ENCODE results near the gene TBX3. TPM values are rescaled to one million over a fixed set of nuclear protein-coding genes. Genes with fewer than 3 reads are reported as not detected.

TBX3 gene
- total RNA-seq, 5 donors from 2014 or later (not counting 1 experiment from before 2014, with no cell fraction given) = 0.26 to 0.44 (median 0.41) TPM; not detected in 2

DNA sequence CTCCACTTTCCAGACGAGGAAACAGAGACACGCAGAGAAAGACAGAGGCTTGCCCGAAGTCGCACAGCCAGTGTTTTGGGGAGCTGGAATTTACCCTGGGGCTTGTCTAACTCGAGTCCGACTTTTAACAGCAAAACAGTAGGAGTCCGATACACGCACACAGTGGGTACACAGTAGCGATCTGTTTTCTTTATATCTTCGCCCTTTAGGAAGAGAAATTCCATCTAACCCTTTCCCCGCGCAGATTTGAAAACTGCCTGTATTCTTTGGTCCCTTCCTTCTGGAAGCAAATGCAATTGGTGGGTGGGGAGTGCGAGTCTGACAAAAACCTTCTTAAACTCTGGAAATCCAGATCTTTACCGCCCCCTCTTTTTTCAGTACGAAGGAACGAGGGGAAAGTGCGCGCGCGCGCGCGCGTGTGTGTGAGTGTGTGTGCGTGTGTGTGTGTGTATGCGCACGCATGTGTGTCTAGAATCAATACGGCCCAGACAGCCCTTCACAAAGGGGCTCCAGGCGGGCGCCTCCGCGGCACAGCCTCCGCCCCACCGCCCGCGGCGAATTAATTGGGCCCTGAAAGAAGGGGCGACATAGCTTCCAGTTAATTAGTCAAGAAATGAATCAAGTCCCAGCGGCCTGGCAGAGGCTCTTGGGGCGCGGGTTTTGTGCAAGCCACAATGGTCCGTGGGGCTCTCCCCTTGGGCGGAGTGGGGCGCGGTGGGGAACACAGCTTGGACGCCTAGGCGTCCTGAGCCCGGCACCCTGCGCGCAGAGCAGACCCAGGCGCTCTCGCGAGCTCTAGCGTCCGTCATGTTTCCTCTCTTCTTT is 14.0 kb upstream of the TBX3 start:
- CTCF ChIA-PET = interaction anchor here in 1 of 2 donors (0.6 kb wide), 1 partner anchor 33 kb away, joined by 9 read pairs; no protein-coding TSS in a partner anchor
- no peaks in the 10 kb centered on the region for H3K9me3 Mint-ChIP-seq
- H3K4me1 Mint-ChIP-seq = no peaks in the 10 kb centered on the region
- H3K27me3 Mint-ChIP-seq = peaks cover 79 to 94% of the 10 kb centered on the region in 2 donors
- Histone ChIP-seq H3K27me3 (replicated peaks in 1 of 2; ENCODE audit: control insufficient read depth in 2 of 2, extremely low read depth in 1 of 2, insufficient read depth in 2 of 2, low read length in 1 of 2) (peaks cover 27 to 74% of the 10 kb centered on the region in 2 experiments), H3K36me3 (ENCODE audit: control insufficient read depth in 2 of 2, extremely low read depth in 1 of 2, insufficient read depth in 1 of 2, low read length in 1 of 2) (no peaks in the 10 kb centered on the region), H3K27ac (ENCODE audit: low read length) (no peak overlapping the region), H3K4me3 (ENCODE audit: control insufficient read depth in 1 of 2, extremely low read depth in 1 of 2, low read length in 1 of 2) (no peak overlapping the region), H3K4me1 (ENCODE audit: control insufficient read depth in 1 of 2, extremely low read depth in 1 of 2, insufficient read depth in 2 of 2, low read length in 2 of 2) (no peaks in the 10 kb centered on the region), H3K9me3 (no peaks in the 10 kb centered on the region)
- 9% methylated on average over 34 of the region's 55 CpGs for WGBS (ENCODE audit: insufficient coverage)
- H3K36me3 Mint-ChIP-seq = no peaks in the 10 kb centered on the region
- POLR2A ChIA-PET = no interaction called here
- ATAC-seq (replicated peaks in 1 of 4) = no peak
- no peak overlapping the region for H3K27ac Mint-ChIP-seq
- DNase-seq = no peak
- no peak overlapping the region for H3K4me3 Mint-ChIP-seq

DNA sequence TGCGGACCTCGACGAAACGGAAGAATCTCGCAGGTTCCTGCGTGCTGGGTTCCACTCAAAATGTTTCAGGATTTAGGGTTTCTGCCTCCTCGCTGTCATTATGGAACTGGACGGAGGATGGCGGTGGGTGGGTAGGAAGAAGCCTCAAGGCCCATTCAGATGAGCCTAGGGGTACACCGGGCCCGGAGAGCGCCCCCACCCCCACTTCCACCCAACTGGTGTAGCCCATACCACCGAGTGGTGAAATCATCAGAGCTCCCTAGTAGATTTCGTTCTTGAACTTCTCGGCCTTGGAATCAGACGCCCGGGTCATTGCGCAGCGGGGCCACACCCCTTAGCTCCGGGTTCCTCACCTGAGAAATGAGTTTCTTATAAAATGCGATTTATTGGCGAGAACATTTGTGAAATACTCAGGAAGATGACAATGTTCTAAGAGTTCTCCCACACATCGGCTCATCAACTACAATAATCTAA is 13.3 kb upstream of the TBX3 start:
- CTCF ChIA-PET = no interaction called here

DNA sequence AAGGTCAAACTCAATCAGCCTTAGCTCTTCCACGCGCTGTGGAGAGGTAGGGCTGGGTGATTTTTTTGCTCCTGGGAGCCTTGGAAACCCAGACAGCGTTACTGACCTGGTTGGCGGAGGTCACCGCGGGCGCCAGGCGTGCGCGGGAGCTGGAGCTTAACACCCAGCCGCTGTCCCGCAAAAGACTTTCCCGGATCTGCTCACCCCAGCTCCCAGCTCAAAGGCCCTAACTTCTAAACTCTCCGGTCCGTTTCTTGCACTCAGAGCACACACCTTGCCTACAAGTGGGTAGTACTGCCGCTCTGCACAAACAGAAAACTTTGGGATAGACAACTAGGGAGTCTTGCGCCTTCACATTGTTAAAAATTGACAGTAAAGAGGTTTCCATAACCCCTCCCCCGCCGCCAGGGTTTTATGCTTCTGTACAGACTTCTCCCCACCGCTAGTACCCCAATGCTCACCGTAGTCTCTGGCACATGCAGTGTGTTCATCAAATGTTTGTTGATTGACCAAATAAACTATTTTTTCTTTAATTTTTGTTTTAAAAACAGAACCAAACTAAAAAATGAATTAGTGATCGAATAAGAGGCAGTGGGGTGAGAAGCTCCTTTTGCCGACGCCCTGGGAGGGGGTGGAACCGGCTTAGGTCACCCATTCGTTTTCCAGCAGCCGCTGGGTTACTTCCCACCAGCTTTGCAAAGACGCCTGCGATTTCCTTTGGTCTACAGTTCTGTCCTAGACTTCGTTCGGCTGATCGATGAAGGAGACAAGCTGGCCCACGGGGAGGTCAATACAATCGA is 12.7 kb upstream of the TBX3 start:
- no peak for DNase-seq
- Mint-ChIP-seq H3K4me3 (no peak overlapping the region), H3K27ac (no peak overlapping the region), H3K9me3 (no peaks in the 10 kb centered on the region), H3K4me1 (peaks cover 0 to 2% (median 0%) of the 10 kb centered on the region in 3 donors), H3K27me3 (peaks cover 68 to 91% of the 10 kb centered on the region in 2 donors), H3K36me3 (no peaks in the 10 kb centered on the region)
- peaks cover 25 to 75% of the 10 kb centered on the region in 2 experiments for H3K27me3 ChIP-seq (replicated peaks in 1 of 2; ENCODE audit: control insufficient read depth in 2 of 2, extremely low read depth in 1 of 2, insufficient read depth in 2 of 2, low read length in 1 of 2)
- H3K4me1 ChIP-seq (ENCODE audit: control insufficient read depth in 1 of 2, extremely low read depth in 1 of 2, insufficient read depth in 2 of 2, low read length in 2 of 2) = peaks cover 0 to 5% of the 10 kb centered on the region in 2 experiments
- H3K36me3 ChIP-seq (ENCODE audit: control insufficient read depth in 2 of 2, extremely low read depth in 1 of 2, insufficient read depth in 1 of 2, low read length in 1 of 2) = no peaks in the 10 kb centered on the region
- H3K9me3 ChIP-seq = no peaks in the 10 kb centered on the region
- H3K4me3 ChIP-seq (ENCODE audit: control insufficient read depth in 1 of 2, extremely low read depth in 1 of 2, low read length in 1 of 2) = no peak overlapping the region
- ChIA-PET CTCF (no interaction called here), POLR2A (no interaction called here)
- no peak for ATAC-seq (replicated peaks in 1 of 4)
- H3K27ac ChIP-seq (ENCODE audit: low read length) = no peak overlapping the region
- 9% methylated on average over 25 of the region's 34 CpGs for WGBS (ENCODE audit: insufficient coverage)

More for the DNA sequence above, 13.3 kb upstream of the TBX3 start:
- Histone ChIP-seq H3K9me3 (no peaks in the 10 kb centered on the region), H3K27ac (ENCODE audit: low read length) (no peak overlapping the region), H3K27me3 (replicated peaks in 1 of 2; ENCODE audit: control insufficient read depth in 2 of 2, extremely low read depth in 1 of 2, insufficient read depth in 2 of 2, low read length in 1 of 2) (peaks cover 26 to 75% of the 10 kb centered on the region in 2 experiments), H3K4me1 (ENCODE audit: control insufficient read depth in 1 of 2, extremely low read depth in 1 of 2, insufficient read depth in 2 of 2, low read length in 2 of 2) (peaks cover 0 to 3% of the 10 kb centered on the region in 2 experiments), H3K4me3 (ENCODE audit: control insufficient read depth in 1 of 2, extremely low read depth in 1 of 2, low read length in 1 of 2) (no peak overlapping the region), H3K36me3 (ENCODE audit: control insufficient read depth in 2 of 2, extremely low read depth in 1 of 2, insufficient read depth in 1 of 2, low read length in 1 of 2) (no peaks in the 10 kb centered on the region)
- no peaks in the 10 kb centered on the region for H3K36me3 Mint-ChIP-seq
- no peak overlapping the region for H3K4me3 Mint-ChIP-seq
- DNase-seq (no peak), ATAC-seq (replicated peaks in 1 of 4) (no peak)
- H3K9me3 Mint-ChIP-seq = no peaks in the 10 kb centered on the region
- WGBS (ENCODE audit: insufficient coverage) = 10% methylated on average over 5 of the region's 23 CpGs
- peaks cover 0 to 2% (median 0%) of the 10 kb centered on the region in 3 donors for H3K4me1 Mint-ChIP-seq
- no peak overlapping the region for H3K27ac Mint-ChIP-seq
- H3K27me3 Mint-ChIP-seq = peaks cover 74 to 93% of the 10 kb centered on the region in 2 donors
- POLR2A ChIA-PET = no interaction called here

DNA sequence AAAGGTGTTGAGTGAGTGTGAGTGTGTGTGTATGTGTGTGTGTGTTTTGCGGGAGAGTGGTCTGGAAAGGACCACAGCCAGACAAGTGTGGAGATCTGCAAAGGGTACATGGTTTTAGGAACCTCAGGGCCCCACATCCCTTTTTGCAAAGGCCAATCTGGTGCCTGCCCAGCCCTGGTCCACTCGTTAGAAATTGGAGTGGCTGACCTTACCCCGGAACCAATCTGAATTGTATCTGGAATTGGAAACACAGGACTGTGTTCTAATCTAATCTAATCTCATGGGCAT is 11.3 kb upstream of the TBX3 start:
- H3K27me3 ChIP-seq (replicated peaks in 1 of 2; ENCODE audit: control insufficient read depth in 2 of 2, extremely low read depth in 1 of 2, insufficient read depth in 2 of 2, low read length in 1 of 2) = peaks cover 31 to 78% of the 10 kb centered on the region in 2 experiments
- Mint-ChIP-seq H3K27me3 (peaks cover 68 to 92% of the 10 kb centered on the region in 2 donors), H3K4me3 (no peak overlapping the region), H3K9me3 (no peaks in the 10 kb centered on the region), H3K4me1 (peaks cover 0 to 2% (median 0%) of the 10 kb centered on the region in 3 donors), H3K36me3 (no peaks in the 10 kb centered on the region), H3K27ac (no peak overlapping the region)
- WGBS (ENCODE audit: insufficient coverage) = 20% methylated on average over 2 of the region's 3 CpGs
- ChIA-PET CTCF (no interaction called here), POLR2A (no interaction called here)
- DNase-seq (no peak), ATAC-seq (replicated peaks in 1 of 4) (no peak)
- H3K4me1 ChIP-seq (ENCODE audit: control insufficient read depth in 1 of 2, extremely low read depth in 1 of 2, insufficient read depth in 2 of 2, low read length in 2 of 2) = peaks cover 0 to 5% of the 10 kb centered on the region in 2 experiments
- no peak overlapping the region for H3K27ac ChIP-seq (ENCODE audit: low read length)
- H3K9me3 ChIP-seq = no peaks in the 10 kb centered on the region
- no peak overlapping the region for H3K4me3 ChIP-seq (ENCODE audit: control insufficient read depth in 1 of 2, extremely low read depth in 1 of 2, low read length in 1 of 2)
- H3K36me3 ChIP-seq (ENCODE audit: control insufficient read depth in 2 of 2, extremely low read depth in 1 of 2, insufficient read depth in 1 of 2, low read length in 1 of 2) = no peaks in the 10 kb centered on the region

DNA sequence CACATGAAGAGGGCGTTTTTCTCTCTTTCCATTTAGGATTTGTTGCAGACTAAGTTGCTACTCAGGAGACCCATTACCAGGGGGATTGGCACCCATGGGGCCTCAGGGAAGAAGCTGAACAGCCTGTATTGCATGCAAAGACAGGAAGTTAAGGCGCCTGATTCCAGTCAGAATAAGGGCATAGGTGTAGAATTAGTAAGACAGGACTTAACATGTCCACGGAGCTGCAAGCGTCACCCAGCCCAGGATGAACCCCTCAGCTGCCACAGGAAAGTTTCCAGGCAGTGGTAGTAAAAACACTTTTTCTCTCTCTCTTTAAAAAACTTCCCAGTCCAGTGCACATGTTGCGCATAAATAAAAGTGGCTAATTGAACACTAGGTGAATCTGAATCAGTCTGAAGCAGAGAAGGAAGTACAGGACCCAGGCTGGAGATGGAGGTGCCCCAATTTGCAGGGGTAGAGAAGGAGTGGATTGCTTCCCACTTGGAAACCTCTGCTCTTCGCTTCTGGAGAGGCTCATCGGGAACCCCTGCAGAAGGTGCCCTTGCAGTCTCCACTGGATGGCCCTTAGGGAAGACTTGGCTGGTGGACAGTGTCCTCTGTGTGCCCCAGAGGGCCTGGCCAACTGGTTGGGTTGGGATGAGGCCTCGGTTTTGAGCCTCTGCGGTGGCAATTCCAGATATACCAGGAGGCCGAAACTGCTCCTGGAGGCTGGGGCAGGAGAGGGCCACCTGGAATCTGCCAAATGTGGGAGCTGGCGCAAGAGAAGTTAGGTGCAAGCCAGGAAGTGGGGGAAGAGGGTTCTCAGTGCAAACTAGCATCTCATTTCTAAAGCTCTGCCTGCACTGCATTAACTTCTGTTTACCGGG is 10.7 kb upstream of the TBX3 start:
- H3K27ac ChIP-seq (ENCODE audit: low read length) = no peak overlapping the region
- no peaks in the 10 kb centered on the region for H3K9me3 Mint-ChIP-seq
- peaks cover 0 to 2% (median 0%) of the 10 kb centered on the region in 3 donors for H3K4me1 Mint-ChIP-seq
- H3K9me3 ChIP-seq = no peaks in the 10 kb centered on the region
- peaks cover 34 to 73% of the 10 kb centered on the region in 2 experiments for H3K27me3 ChIP-seq (replicated peaks in 1 of 2; ENCODE audit: control insufficient read depth in 2 of 2, extremely low read depth in 1 of 2, insufficient read depth in 2 of 2, low read length in 1 of 2)
- ChIA-PET CTCF (no interaction called here), POLR2A (interaction anchor here in 1 of 2 donors (0.5 kb wide), 1 partner anchor 14 kb away, joined by 4 read pairs; no protein-coding TSS in a partner anchor)
- H3K27ac Mint-ChIP-seq = no peak overlapping the region
- no peak overlapping the region for H3K4me3 ChIP-seq (ENCODE audit: control insufficient read depth in 1 of 2, extremely low read depth in 1 of 2, low read length in 1 of 2)
- no peak overlapping the region for H3K4me3 Mint-ChIP-seq
- H3K27me3 Mint-ChIP-seq = peaks cover 67 to 92% of the 10 kb centered on the region in 2 donors
- no peak for ATAC-seq (replicated peaks in 1 of 4)
- DNase-seq = no peak
- no peaks in the 10 kb centered on the region for H3K36me3 ChIP-seq (ENCODE audit: control insufficient read depth in 2 of 2, extremely low read depth in 1 of 2, insufficient read depth in 1 of 2, low read length in 1 of 2)
- WGBS (ENCODE audit: insufficient coverage) = 23% methylated on average over 9 of the region's 12 CpGs
- no peaks in the 10 kb centered on the region for H3K36me3 Mint-ChIP-seq
- H3K4me1 ChIP-seq (ENCODE audit: control insufficient read depth in 1 of 2, extremely low read depth in 1 of 2, insufficient read depth in 2 of 2, low read length in 2 of 2) = peaks cover 0 to 5% of the 10 kb centered on the region in 2 experiments

DNA sequence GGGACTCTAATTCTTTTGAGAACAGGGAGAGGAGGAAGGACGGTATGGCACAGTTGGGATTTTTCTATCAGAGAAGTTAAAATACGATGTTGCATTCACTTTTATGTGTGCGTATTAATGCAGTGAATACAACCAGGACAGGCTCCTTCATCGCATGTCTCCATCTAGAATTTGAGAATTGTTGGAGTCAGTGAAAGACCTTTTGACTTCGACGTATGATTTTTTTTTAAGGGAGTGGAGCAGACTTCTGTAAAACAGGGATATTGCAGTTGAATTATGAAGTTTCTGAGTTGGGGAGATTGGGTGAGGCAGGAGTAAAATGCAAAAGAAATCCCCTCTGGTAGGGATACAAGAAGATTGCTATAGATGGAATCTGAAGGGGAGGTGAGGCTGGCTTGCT is 9.6 kb upstream of the TBX3 start:
- DNase-seq (no peak), ATAC-seq (replicated peaks in 1 of 4) (no peak)
- H3K36me3 Mint-ChIP-seq = no peaks in the 10 kb centered on the region
- H3K27me3 ChIP-seq (replicated peaks in 1 of 2; ENCODE audit: control insufficient read depth in 2 of 2, extremely low read depth in 1 of 2, insufficient read depth in 2 of 2, low read length in 1 of 2) = peaks cover 34 to 68% of the 10 kb centered on the region in 2 experiments
- peaks cover 0 to 2% (median 0%) of the 10 kb centered on the region in 3 donors for H3K4me1 Mint-ChIP-seq
- ChIA-PET CTCF (no interaction called here), POLR2A (no interaction called here)
- peaks cover 71 to 92% of the 10 kb centered on the region in 2 donors for H3K27me3 Mint-ChIP-seq
- H3K4me3 Mint-ChIP-seq = no peak overlapping the region
- no peak overlapping the region for H3K27ac Mint-ChIP-seq
- H3K4me1 ChIP-seq (ENCODE audit: control insufficient read depth in 1 of 2, extremely low read depth in 1 of 2, insufficient read depth in 2 of 2, low read length in 2 of 2) = peaks cover 0 to 5% of the 10 kb centered on the region in 2 experiments
- H3K9me3 Mint-ChIP-seq = no peaks in the 10 kb centered on the region
- H3K27ac ChIP-seq (ENCODE audit: low read length) = no peak overlapping the region
- no peak overlapping the region for H3K4me3 ChIP-seq (ENCODE audit: control insufficient read depth in 1 of 2, extremely low read depth in 1 of 2, low read length in 1 of 2)
- 9% methylated on average over 6 of the region's 6 CpGs for WGBS (ENCODE audit: insufficient coverage)
- no peaks in the 10 kb centered on the region for H3K36me3 ChIP-seq (ENCODE audit: control insufficient read depth in 2 of 2, extremely low read depth in 1 of 2, insufficient read depth in 1 of 2, low read length in 1 of 2)
- no peaks in the 10 kb centered on the region for H3K9me3 ChIP-seq

All from T-cell (primary cell).